SK-MEL-5 (cell line): Measurements from ENCODE around the gene TENT4B. TPM values are rescaled to one million over a fixed set of nuclear protein-coding genes. Genes with fewer than 3 reads are reported as not detected.
A peak's percentile ranks its signal among the peaks of the same experiment; 100 is the strongest.

Experiments
- DNase-seq: peaks from one replicate; pipeline ENCODE4 v3.0.0-alpha.2; 2016; ENCODE audit warnings: low read depth, low spot score
- in situ Hi-C: cut with HindIII; loops from 2 replicates; pipeline ENCODE4 v1.10.0; 2016; ENCODE audit warnings: low sequenced_read_pairs, high pct_unique_total_duplicates, low pct_unique_long_range_greater_than_20kb
- total RNA-seq: library from RNA; depleted of rRNA; stranded (reverse); fragments of >200 nt; shearing (Covaris generic); gene quantifications from 2 replicates; pipeline ENCODE4 v1.2.3, GENCODE V29; 2014

The TENT4B gene
- total RNA-seq, 1 experiment from 2014 or later: 6.0 TPM

DNA sequence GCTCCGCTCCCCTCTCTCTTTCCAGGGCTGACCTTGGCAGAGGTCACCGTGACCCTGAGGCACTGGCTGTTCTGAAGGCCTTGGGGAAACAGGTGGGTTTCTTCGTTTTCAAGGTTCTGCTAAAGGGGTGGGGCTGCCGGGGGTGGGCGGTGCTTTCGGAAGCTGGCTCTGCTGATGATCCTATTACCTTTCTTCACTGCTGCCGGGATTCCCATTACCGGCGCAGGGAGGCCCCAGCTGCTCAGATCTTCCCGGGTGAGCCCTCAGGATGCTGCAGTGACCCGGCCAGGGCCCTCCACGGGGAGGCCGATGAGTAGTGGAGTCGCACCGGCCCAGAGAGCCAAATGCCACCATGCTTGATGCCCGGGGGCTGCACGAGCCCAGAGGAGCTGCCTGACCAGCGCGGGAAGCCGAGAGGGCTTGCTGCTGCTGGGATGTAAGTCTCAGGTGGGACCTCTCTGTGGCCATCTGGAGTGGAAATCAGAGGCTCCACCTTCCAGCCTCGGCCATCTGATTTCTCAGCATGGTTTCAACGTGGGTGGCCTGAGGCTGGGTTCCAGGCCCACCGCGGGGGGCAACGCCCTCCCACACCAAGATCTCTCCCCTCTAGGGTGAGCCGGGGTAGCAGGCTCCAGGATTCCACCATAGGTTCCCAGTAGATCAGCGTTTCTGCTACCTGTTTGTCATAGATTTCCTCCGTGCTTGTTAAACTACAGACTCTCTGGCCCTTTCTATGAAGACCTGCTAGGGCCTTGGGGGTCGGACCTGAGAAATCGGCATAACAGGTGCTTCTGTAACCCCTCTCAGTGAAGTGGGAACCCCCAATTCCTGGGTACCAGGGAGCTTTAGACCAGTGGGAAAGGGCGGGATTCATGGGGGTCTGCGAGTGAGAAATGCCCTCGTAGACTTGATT is 91.7 kb downstream of the TENT4B start:
- no peak for DNase-seq
- in situ Hi-C loops: no loop called here

- peak; percentile 5 for DNase-seq
- in situ Hi-C loops: no loop called here
These were observed 92.6 kb downstream of the TENT4B start for GRCh38 chr16:50245417-50246298.

GRCh38 chr16:50246299-50247122 is 93.4 kb downstream of the TENT4B start:
- DNase-seq: no peak
- in situ Hi-C loops: no loop called here

GRCh38 chr16:50247123-50247905 is 94.2 kb downstream of the TENT4B start:
- no peak for DNase-seq
- in situ Hi-C loops: no loop called here

- DNase-seq: no peak
- in situ Hi-C loops: no loop called here
These were observed 95.0 kb downstream of the TENT4B start for GRCh38 chr16:50247906-50248608.

DNA sequence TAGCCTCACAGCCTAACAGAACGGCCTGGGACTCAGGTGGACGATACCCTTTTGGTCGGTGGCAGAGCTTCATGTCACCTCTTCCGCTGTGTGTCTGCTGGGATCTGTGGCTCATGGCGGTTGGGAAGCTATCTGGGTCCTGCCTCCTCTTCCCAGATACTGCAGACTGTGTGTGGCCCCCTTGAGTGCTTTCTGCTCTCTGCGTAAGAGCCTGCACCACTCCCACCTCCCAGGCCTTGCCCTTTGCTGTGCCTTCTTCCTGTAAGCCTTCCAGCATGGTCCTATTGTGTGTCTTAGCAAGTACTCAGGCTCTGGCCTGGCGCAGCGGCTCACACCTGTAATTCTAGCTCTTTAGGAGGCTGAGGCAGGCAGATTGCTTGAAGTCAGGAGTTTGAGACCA is 95.7 kb downstream of the TENT4B start:
- no peak for DNase-seq
- in situ Hi-C loops: no loop called here

DNA sequence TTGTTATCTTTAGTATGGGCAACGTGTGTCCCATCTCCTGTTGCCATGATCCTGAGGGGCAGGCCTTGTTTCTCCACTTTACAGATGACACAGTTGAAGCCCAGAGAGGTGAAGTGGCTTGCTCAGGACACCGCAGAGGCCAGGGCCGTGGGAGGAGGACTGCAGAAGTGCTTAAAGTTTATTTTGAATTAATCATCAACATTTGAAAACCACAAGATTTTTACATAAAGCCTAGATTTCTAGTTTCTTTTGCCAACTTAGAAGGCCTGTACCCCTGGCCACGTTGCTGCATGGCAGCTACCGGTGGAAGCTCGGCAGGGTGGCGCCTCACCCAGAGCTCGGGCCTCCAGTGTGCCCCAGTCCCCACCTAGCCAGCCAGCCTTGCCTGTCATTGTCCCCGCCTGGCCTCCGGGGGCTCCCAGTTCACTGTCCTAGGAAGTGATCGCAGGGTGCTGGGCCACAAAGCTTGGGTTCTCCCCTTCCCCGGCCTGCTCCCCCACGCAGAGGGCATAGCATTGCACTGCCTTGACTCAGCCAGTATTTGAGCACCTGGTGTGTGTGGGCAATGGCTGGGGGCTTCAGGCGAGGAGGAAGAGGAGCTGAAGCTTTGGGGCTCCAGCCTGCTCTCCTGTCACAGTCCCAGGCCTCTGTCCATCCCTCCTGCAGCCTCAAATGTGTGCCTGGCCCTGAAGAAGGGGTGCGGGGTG is 98.4 kb downstream of the TENT4B start:
- in situ Hi-C loops: no loop called here
- DNase-seq: no peak

DNA sequence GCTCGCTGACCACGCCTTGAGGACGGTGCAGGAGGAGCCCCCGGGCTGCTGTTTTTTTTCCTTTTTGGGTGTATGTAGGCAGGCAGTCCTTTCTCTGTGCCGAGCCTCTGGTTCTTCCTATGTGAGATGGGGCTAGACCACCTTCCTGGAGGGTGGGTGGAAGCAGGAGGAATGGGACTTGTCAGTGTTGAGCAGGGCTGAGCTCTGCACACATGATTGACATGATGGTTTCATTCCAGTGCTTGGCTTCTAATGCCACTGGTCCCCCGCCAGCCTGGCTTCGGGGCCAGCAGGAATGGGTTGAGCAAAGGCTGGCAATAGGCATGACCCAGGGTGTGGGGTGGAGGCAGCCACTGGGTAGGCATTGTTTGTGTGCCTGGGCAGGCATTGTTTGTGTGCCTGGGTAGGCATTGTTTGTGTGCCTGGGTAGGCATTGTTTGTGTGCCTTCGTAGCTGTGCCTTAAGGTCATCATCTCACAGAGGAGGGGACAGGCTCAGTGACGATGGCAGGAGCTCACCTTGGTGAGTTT is 99.0 kb downstream of the TENT4B start:
- in situ Hi-C loops: no loop called here
- no peak for DNase-seq

- no peak for DNase-seq
- in situ Hi-C loops: no loop called here
These were observed 99.9 kb downstream of the TENT4B start for GRCh38 chr16:50252874-50253513.

DNA sequence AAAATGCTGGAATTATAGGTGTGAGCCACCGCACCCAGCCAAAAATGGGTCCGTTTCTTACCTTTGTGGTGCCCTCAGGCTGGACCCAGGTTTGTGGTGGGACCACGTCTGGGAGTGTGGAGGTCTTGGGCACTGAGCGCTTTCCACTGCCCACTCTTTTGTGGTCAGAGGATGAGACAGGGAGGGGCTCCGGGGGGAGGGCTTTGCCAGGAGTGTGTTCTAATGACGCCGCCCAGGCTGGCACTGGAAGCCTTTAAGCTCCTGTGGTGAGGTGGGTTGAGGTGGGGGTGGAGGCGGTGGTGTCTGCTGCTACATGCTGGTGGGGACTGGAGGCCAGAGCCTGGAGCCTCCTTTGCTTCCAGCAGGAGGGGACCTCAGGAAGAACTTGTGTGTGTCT is 100.4 kb downstream of the TENT4B start:
- DNase-seq: no peak

DNA sequence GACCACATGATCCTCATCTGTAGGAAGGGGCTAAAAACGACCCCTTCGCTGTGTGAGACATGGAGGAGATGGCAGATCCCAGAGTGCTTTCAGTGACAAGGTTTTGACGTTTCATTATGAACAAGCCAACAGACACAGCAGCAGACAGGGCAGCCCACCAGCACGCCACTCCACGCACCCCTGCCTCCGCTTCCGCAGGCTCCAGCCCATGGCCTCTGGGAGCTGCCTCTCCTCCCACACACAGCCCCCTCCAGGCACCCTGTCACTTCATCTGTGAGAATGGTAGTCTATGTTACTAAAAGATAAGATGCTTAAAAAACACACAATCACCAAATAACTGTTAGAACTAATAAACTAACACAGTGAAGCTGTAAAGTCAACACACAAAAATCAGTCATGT is 101.0 kb downstream of the TENT4B start:
- DNase-seq: no peak
- in situ Hi-C loops: no loop called here

More for the DNA sequence above, 100.4 kb downstream of the TENT4B start:
- in situ Hi-C loops: no loop called here

DNA sequence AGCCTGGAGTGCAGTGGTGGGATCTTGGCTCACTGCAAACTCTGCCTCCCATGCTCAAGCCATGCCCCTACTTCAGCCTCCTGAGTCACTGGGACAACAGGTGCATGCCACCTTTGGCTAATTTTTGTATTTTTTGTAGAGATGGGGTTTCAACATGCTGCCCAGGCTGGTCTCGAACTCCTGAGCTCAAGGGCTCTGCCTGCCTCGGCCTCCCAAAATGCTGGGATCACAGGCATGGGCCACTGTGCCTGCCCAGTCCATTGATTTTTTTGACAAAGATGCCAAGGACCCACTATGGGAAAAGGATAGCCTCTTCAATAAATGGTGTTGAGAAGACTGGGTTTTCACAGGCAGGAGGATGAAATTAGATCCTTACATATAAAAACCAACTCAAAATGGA is 102.4 kb downstream of the TENT4B start:
- no peak for DNase-seq
- in situ Hi-C loops: no loop called here

DNA sequence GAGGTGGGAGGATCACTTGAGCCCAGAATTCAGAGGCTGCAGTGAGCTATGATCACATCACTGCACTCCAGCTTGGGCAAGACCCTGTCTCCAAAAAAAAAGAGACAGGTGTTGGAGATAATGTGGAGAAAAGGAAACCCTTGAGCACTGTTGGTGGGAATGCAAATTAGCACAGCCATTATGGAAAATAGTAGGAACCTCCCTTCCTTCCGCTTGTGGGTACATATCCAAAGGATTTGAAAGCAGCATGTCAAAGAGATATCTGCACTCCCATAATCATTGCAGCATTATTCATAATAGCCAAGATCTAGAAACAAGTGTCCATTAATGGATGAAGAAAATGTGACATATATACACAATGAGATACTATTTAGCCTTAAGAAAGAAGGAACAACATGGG is 103.5 kb downstream of the TENT4B start:
- in situ Hi-C loops: no loop called here
- no peak for DNase-seq

DNA sequence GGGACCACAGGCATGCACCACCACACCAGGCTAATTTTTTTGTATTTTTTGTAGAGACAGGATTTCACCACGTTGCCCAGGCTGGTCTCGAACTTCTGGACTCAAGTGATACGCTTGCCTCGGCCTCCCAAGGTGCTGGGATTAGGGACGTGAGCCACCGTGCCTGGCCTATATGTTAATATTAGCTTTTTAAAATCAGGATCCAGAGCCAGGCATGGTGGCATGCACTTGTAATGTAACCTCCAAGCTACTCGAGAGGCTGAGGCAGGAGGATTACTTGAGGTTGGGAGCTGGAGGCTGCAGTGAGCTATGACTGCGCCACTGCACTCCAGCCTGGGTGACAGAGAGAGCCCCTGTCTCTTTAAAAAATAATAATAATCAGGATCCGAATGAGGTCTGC is 104.8 kb downstream of the TENT4B start:
- in situ Hi-C loops: no loop called here

More for the DNA sequence above, 104.8 kb downstream of the TENT4B start:
- DNase-seq: no peak
